Stimulated activated CD8-positive, alpha-beta memory T cell treated with anti-CD3 and anti-CD28 coated beads, Interleukin-4, amount 100 ng/mL, for 4 hours (primary cell): ENCODE data around the gene NUMBL.
A peak's percentile ranks its signal among the peaks of the same experiment; 100 is the strongest.

Source experiments
- DNase-seq, 2 donors: peaks; one replicate each; pipeline ENCODE4 v3.0.0-alpha.2; 2020; ENCODE audit warnings: low read depth in 2 of 2, low spot score in 1 of 2

NUMBL gene

GRCh38 chr19:40716482-40717324, 26.3 kb upstream of the NUMBL start, which contains the start of the genes COQ8B and ITPKC:
Gene COQ8B (minus strand): TSS chr19:40716886. CDS start chr19:40714632, 2,254 bp downstream.
Gene ITPKC (plus strand): TSS chr19:40717112. CDS start chr19:40717136, 24 bp downstream.
- DNase-seq = peak; percentile 100

- DNase-seq = peak; percentile 67 to 71
Observed at GRCh38 chr19:40716031-40716481, 25.6 kb upstream of the NUMBL start.

- DNase-seq = peak; percentile 79 to 81
Observed at GRCh38 chr19:40714441-40715299, 24.2 kb upstream of the NUMBL start.

- no peak for DNase-seq
Observed at GRCh38 chr19:40713939-40714338, 23.5 kb upstream of the NUMBL start.

GRCh38 chr19:40709817-40710216, 19.4 kb upstream of the NUMBL start:
- DNase-seq = no peak

GRCh38 chr19:40707615-40708014, 17.2 kb upstream of the NUMBL start:
- DNase-seq = no peak

GRCh38 chr19:40705950-40706619, 15.6 kb upstream of the NUMBL start:
- no peak for DNase-seq

- DNase-seq = no peak
Observed at GRCh38 chr19:40705362-40705651, 14.9 kb upstream of the NUMBL start.

- no peak for DNase-seq
Observed at GRCh38 chr19:40704491-40705361, 14.3 kb upstream of the NUMBL start.

- no peak for DNase-seq
Observed at GRCh38 chr19:40703029-40703755, 12.7 kb upstream of the NUMBL start.

- no peak for DNase-seq
Observed at GRCh38 chr19:40702337-40703012, 12.0 kb upstream of the NUMBL start.

- DNase-seq = no peak
Observed at GRCh38 chr19:40701758-40702157, 11.3 kb upstream of the NUMBL start.

- DNase-seq = no peak
Observed at GRCh38 chr19:40700083-40700482, 9.6 kb upstream of the NUMBL start.

GRCh38 chr19:40697007-40697406, 6.6 kb upstream of the NUMBL start:
- no peak for DNase-seq

GRCh38 chr19:40695881-40696280, 5.4 kb upstream of the NUMBL start:
- DNase-seq = no peak

- no peak for DNase-seq
Observed at GRCh38 chr19:40693896-40694295, 3.4 kb upstream of the NUMBL start.

- DNase-seq = no peak
Observed at GRCh38 chr19:40693150-40693788, 2.8 kb upstream of the NUMBL start.

- no peak for DNase-seq
Observed at GRCh38 chr19:40692212-40692551, 1.7 kb upstream of the NUMBL start.
